SU-DHL-6 (cell line): ENCODE results near the gene CYP2W1.

Experiments
- CTCF ChIP-seq: fragments of 200-600 bp; sonication (generic); IDR thresholded peaks from one replicate; pipeline ENCODE4 v1.5.1; 2017; ENCODE audit warnings: antibody characterized with exemption, mild to moderate bottlenecking, low read length, moderate library complexity; ENCODE audit not compliant: insufficient read depth, poor library complexity, severe bottlenecking
- EZH2phosphoT487 ChIP-seq: fragments of 200-600 bp; sonication (generic), shearing (Covaris generic); conservative IDR thresholded peaks from 2 replicates; pipeline ENCODE4 v1.6.1; 2018; ENCODE audit warnings: mild to moderate bottlenecking, antibody characterized with exemption, low read length, moderate library complexity, mixed read lengths

GRCh38 chr7:1015196-1016121 lies 32.5 kb downstream of the CYP2W1 start:
- TF ChIP-seq CTCF = no peak
- no peak for TF ChIP-seq EZH2phosphoT487
